GM13976 (cell line): Measurements from ENCODE around the gene DICER1.

Experiments
- DNase-seq: peaks from one replicate; pipeline ENCODE4 v3.0.0; 2012; ENCODE audit warnings: low spot score
- in situ Hi-C: fragments of 300-500 bp; cut with MboI; formaldehyde crosslinking; loops from one replicate; pipeline ENCODE4 v1.12.0; 2022; ENCODE audit warnings: low sequenced_read_pairs, mixed read lengths, inconsistent platforms; ENCODE audit not compliant: unreplicated experiment
- TF ChIP-seq, protein P1 (sequence below): IDR thresholded peaks from 2 replicates; pipeline ENCODE4 v1.5.1; 2012; ENCODE audit warnings: borderline replicate concordance, mild to moderate bottlenecking; ENCODE audit not compliant: insufficient read depth; ENCODE audit errors: extremely low read depth, missing control alignments, control extremely low read depth

Gene DICER1

DNA sequence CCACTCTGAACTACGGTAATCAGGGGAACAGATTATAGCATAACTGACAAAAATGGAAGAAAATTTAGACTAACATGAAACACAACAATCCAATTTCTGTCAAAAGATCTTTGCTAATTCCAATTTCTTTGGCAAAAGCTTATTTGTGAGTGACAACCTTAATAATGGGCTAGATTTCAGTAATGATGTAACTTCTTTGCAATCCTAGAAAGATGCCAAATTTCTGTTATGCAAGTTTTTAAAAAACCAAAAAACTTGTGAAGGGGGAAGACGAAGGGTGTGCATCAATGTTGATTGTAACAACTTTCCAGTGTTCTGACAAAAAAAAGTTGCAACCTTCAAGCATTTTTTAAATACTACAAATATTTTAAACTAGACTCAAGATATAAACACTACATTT lies 59.9 kb downstream of the DICER1 start:
- in situ Hi-C loops = no loop called here
- DNase-seq = no peak
- TF ChIP-seq, protein P1, sequence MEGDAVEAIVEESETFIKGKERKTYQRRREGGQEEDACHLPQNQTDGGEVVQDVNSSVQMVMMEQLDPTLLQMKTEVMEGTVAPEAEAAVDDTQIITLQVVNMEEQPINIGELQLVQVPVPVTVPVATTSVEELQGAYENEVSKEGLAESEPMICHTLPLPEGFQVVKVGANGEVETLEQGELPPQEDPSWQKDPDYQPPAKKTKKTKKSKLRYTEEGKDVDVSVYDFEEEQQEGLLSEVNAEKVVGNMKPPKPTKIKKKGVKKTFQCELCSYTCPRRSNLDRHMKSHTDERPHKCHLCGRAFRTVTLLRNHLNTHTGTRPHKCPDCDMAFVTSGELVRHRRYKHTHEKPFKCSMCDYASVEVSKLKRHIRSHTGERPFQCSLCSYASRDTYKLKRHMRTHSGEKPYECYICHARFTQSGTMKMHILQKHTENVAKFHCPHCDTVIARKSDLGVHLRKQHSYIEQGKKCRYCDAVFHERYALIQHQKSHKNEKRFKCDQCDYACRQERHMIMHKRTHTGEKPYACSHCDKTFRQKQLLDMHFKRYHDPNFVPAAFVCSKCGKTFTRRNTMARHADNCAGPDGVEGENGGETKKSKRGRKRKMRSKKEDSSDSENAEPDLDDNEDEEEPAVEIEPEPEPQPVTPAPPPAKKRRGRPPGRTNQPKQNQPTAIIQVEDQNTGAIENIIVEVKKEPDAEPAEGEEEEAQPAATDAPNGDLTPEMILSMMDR = no peak

DNA sequence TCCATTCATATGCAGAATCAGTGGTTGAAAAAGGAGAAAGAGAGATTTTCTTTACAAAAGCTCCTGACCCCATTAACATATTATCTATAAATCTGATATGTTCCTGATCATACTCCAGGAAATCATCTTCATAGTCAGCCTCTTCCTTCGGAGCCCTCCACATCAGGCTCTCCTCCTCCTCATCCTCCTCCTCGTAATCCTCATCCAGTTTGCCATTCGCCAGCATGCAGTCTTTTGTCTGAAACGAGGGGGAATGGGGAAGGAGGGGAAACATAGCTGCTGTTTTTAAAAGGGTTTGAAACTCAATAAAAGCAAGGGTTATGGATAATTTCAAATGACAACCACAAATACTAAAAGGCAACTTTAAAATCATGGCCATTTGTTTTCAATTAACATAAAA lies 60.9 kb downstream of the DICER1 start:
- no peak for DNase-seq
- TF ChIP-seq, protein P1 = no peak
- in situ Hi-C loops = no loop called here

DNA sequence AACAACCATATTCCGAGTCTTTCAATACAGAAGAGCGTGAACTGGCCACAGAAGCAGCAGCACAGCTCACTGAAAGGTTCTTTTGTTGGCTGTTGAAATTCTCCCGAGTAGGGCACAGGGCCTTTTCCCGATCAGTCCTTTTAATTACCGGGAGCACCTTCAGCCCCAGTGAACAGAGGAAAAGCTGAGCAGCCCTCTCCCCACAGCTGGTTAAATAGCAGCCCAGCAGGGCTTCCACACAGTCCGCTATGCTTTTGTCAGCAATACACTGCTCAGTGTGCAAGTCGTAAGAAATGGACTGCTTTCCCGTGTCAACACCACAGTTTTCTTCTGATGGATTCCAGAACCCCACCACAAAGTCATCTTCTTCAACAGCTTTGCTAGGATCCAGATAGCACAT lies 61.3 kb downstream of the DICER1 start:
- TF ChIP-seq, protein P1 = no peak
- DNase-seq = no peak
- in situ Hi-C loops = no loop called here

DNA sequence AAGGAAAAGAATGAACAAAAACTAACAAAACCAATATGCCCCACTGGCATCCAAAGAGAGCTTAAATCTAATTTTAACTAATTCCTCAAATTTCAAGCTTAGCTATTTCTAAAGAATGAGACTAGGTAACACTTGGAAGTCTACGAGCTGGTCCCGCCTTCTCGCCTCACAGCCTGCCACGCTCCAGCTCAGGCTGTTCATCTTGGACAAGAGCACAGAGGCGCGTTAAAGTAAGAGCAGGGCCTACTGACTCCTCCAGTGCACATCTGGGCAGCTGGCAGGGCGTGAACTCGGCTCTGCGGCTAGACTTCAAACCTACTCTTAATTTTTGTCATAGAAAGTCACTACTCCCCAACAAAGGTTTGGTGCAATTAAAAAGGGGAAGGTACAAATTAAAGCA lies 64.6 kb downstream of the DICER1 start:
- TF ChIP-seq, protein P1 = no peak
- in situ Hi-C loops = no loop called here
- DNase-seq = no peak

DNA sequence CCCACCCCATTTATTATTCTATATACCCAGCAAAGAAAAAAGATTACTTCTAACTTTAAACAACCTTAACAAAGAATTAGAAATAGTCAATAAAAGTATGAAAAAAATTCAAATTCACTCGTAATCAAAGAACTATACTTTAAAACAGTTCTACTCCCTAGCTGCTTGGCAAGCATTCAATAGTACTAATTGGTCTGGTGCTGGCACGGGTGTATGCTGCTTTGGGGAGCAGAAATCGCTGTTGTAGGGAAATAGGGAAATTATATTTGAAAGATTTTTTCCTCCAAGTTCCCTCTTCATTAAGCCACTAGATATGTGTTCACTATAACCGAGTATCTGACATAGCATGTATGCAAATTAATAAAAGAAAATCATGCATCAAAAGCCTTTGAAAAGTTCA lies 65.7 kb downstream of the DICER1 start:
- in situ Hi-C loops = no loop called here
- DNase-seq = no peak
- TF ChIP-seq, protein P1 = no peak

DNA sequence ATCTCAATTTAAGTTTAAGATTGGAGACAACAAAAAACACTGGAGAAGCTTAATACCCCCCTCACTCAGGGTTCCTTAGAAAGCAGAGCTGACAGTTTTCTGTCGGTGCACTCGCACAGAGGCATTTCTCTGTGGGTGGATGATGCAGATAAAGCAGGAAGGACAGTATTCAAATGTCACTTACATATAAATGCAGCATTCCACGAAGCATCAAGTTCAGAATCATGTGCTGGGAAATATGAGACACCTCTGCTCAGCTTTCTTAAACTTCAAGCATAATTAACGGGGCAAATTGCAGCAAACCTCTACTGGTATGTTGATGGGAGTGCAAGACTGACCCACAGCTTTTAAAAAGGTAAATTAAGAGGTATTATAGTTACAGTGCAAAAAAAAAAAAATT lies 68.7 kb downstream of the DICER1 start:
- in situ Hi-C loops = no loop called here
- TF ChIP-seq, protein P1 = no peak
- DNase-seq = no peak

DNA sequence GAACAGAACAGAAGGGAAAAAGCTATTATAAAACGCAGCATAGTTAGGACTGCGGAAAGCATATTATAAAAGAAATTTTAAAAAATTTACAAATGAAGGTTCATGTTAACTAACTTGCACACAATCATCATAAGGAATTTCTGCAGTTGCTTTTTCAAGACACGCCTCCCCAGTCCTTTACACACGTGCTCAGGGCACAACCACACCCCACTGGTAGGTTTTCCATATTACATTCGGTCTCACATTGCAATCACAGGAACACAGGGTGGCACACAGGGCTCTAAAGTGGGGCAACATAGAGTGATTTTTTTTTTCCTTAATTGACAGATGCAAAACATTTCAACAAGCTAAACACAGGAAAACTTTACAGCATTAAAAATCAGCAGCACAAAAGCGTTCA lies 69.7 kb downstream of the DICER1 start:
- in situ Hi-C loops = no loop called here
- TF ChIP-seq, protein P1 = no peak
- no peak for DNase-seq
